GM12878 (cell line): Measurements from ENCODE around the gene TNP2. TPM values are rescaled to one million over a fixed set of nuclear protein-coding genes. Genes with fewer than 3 reads are reported as not detected.
A peak's percentile ranks its signal among the peaks of the same experiment; 100 is the strongest.

Source experiments
- CBFB ChIP-seq: IDR thresholded peaks from 2 replicates; pipeline ENCODE4 v1.6.1; 2016; ENCODE audit warnings: antibody characterized with exemption, low read depth
- CEBPZ ChIP-seq: fragments of 150-350 bp; IDR thresholded peaks from 2 replicates; pipeline ENCODE4 v1.6.1; 2016; ENCODE audit warnings: low read depth, low read length
- DPF2 ChIP-seq: fragments of 450-650 bp; IDR thresholded peaks from 2 replicates; pipeline ENCODE4 v1.6.1; 2017; ENCODE audit warnings: mild to moderate bottlenecking
- FOS ChIP-seq: IDR thresholded peaks from 3 replicates; pipeline ENCODE4 v1.6.1; 2011; ENCODE audit warnings: borderline replicate concordance; ENCODE audit not compliant: insufficient read length; ENCODE audit errors: extremely low read depth
- IRF4 ChIP-seq: IDR thresholded peaks from 2 replicates; pipeline ENCODE4 v1.6.1; 2011; ENCODE audit warnings: low read depth, low read length
- MEF2A ChIP-seq: IDR thresholded peaks from 2 replicates; pipeline ENCODE4 v1.6.1; 2011; ENCODE audit warnings: low read depth, mild to moderate bottlenecking, low read length, moderate library complexity; ENCODE audit not compliant: insufficient read depth
- MTA3 ChIP-seq: IDR thresholded peaks from 2 replicates; pipeline ENCODE4 v1.6.1; 2012; ENCODE audit warnings: low read length, inconsistent platforms, borderline replicate concordance
- PRDM15 ChIP-seq: fragments of 450-650 bp; formaldehyde crosslinking; IDR thresholded peaks from 2 replicates; pipeline ENCODE4 v1.4.0; 2020; ENCODE audit warnings: mild to moderate bottlenecking, moderate library complexity
- SREBF1 ChIP-seq: IDR thresholded peaks from 2 replicates; pipeline ENCODE4 v1.6.1; 2012; ENCODE audit warnings: mild to moderate bottlenecking, low read length
- ZBTB40 ChIP-seq: fragments of 450-650 bp; IDR thresholded peaks from 2 replicates; pipeline ENCODE4 v1.6.1; 2016; ENCODE audit warnings: mild to moderate bottlenecking, moderate library complexity, borderline replicate concordance
- polyA plus RNA-seq, 11 experiments: library from polyadenylated mRNA; depleted of rRNA in 4 of 11; unstranded in 6 of 11; stranded (reverse) in 5 of 11; fragments of >200 nt; fragmentation: Nextera tagmentation in 4 of 11; fragmentation: Illumina TruSeq in 1 of 11; extraction: Ambion mirVana in 4 of 11; extraction: Trizol in 1 of 11; gene quantifications; 1 replicate in 1 of 11; 2 replicates in 10 of 11; pipeline versions ENCODE4 v1.2.1 to v1.2.3, GENCODE V29; 2011 to 2016; ENCODE audit warnings: inconsistent platforms in 2 of 11, missing spikeins in 2 of 11, low read depth in 1 of 11
- total RNA-seq, 4 experiments: library from RNA; depleted of rRNA in 3 of 4; stranded (reverse); fragments of >200 nt in 3 of 4; fragmentation: Illumina TruSeq in 1 of 4; extraction: Trizol in 1 of 4; gene quantifications; 2 replicates each; pipeline versions ENCODE4 v1.2.1 to v1.2.3, GENCODE V29; 2013 to 2021
- TF ChIP-seq, protein P1 (sequence below): fragments of 450-650 bp; conservative IDR thresholded peaks from 2 replicates; pipeline ENCODE4 v1.6.1; 2017; ENCODE audit warnings: mild to moderate bottlenecking, moderate library complexity
- TF ChIP-seq, protein P2 (sequence below): fragments of 450-650 bp; IDR thresholded peaks from 2 replicates; pipeline ENCODE4 v1.6.1; 2017; ENCODE audit warnings: antibody characterized with exemption, mild to moderate bottlenecking, moderate library complexity

Gene TNP2
- total and polyA plus RNA-seq, 10 of the 15 experiments (the other 5 are each of a cell fraction or from before 2014, with no cell fraction given), result not detected

DNA sequence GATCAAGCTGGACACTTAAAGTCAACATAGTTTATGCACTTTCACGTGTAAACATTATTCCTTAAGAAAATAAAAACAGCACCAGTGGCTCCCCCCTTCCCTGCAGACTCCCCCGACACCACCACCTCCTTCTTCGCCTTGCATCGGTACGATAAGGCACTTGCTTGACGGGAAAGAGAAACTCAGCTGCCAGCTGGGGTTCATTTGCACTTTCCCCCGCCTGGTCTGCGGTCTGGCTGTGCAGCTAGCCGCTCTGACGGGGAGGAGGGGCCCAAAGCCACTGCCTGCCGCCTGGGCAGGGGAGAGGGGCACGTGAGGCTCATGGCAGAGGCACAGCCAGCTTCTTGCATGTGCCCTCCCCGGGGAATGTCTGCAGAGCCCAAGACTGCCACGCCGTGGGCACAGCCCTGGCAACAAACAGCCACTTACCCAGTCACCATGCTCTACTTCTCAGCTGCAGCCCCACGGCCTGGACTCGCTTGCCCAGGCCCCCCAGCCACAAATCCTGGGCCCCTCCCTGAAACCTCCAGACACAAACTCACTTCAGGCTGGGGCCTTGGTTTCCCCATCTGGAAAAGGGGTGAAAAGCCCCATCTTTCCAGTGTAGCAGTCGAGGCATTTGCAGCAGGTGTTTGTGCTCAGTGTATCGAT lies 28.5 kb upstream of the TNP2 start (continued):
- TF ChIP-seq CEBPZ (no peak), IRF4 (no peak), ZBTB40 (no peak), MTA3 (peak; percentile 25; the same call in 1 of the 2 replicates), MEF2A (peak; percentile 42; the same call in 1 of the 2 replicates), CBFB (peak; percentile 94), FOS (no peak), SREBF1 (no peak), PRDM15 (CRISPR knock-in tag) (no peak), DPF2 (peak; percentile 95)
- TF ChIP-seq, protein P1, sequence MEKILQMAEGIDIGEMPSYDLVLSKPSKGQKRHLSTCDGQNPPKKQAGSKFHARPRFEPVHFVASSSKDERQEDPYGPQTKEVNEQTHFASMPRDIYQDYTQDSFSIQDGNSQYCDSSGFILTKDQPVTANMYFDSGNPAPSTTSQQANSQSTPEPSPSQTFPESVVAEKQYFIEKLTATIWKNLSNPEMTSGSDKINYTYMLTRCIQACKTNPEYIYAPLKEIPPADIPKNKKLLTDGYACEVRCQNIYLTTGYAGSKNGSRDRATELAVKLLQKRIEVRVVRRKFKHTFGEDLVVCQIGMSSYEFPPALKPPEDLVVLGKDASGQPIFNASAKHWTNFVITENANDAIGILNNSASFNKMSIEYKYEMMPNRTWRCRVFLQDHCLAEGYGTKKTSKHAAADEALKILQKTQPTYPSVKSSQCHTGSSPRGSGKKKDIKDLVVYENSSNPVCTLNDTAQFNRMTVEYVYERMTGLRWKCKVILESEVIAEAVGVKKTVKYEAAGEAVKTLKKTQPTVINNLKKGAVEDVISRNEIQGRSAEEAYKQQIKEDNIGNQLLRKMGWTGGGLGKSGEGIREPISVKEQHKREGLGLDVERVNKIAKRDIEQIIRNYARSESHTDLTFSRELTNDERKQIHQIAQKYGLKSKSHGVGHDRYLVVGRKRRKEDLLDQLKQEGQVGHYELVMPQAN, result 0 out of 2 replicates have a peak, but pooled peaks have one; percentile 43
- TF ChIP-seq, protein P2, sequence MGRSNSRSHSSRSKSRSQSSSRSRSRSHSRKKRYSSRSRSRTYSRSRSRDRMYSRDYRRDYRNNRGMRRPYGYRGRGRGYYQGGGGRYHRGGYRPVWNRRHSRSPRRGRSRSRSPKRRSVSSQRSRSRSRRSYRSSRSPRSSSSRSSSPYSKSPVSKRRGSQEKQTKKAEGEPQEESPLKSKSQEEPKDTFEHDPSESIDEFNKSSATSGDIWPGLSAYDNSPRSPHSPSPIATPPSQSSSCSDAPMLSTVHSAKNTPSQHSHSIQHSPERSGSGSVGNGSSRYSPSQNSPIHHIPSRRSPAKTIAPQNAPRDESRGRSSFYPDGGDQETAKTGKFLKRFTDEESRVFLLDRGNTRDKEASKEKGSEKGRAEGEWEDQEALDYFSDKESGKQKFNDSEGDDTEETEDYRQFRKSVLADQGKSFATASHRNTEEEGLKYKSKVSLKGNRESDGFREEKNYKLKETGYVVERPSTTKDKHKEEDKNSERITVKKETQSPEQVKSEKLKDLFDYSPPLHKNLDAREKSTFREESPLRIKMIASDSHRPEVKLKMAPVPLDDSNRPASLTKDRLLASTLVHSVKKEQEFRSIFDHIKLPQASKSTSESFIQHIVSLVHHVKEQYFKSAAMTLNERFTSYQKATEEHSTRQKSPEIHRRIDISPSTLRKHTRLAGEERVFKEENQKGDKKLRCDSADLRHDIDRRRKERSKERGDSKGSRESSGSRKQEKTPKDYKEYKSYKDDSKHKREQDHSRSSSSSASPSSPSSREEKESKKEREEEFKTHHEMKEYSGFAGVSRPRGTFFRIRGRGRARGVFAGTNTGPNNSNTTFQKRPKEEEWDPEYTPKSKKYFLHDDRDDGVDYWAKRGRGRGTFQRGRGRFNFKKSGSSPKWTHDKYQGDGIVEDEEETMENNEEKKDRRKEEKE, result no peak
